HG02885 (cell line): ENCODE results near the gene PSMA1.
"Not testable (repeated sequence)": the region's sequence is repeated elsewhere in the genome, so short reads cannot be mapped to it uniquely, and the experiment has no call there.

Experiments
- ATAC-seq: cut with Tn5 transposase; IDR thresholded peaks from one replicate; pipeline ENCODE4 v1.9.1; 2021; ENCODE audit warnings: mild to moderate bottlenecking; ENCODE audit not compliant: unreplicated experiment, poor library complexity

The PSMA1 gene

DNA sequence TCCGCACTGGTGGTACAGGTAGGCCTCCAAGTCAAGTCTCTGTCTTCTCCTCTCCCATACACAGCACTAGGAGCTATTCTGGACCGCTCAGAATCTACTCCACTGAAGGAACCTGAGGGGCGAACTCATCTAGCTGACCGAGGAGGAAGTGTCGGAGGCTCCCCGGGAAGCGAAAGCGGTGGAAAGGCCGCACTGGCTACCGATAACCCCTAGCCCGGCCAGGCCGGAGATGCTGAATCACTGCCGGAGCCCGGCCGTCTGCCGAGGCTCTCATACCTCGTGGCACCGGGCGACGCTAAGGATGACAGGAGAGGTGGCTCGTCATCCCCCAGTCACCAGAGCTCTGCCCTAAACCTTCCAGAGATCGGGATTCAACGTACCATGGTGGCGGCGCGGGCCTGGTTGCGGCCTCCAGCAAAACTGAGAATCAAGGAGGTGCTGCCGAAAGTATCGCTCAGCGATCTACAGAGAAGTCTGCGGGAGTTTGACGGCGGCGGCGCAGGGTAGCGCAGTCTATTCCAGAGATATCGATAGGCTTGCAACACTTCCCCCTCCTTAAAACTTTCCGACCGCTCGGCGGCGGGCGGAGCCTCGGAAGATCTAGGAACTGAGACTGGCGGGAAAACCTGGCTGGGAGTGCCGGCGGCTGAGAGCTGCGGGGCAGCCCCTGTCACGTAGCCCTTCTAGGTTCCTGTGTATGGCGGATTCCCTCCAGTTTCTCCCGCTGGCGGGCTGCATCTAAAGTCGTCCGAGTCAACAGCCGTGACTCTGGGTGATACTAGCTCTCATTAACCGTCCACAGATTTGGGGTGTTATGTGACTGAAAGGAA, at the start of gene PSMA1:
Gene PSMA1 (minus strand): TSS at position 470 of the 830 bp plus-strand sequence. CDS start 87 bp downstream, at position 383.
- ATAC-seq = peak; percentile 92

DNA sequence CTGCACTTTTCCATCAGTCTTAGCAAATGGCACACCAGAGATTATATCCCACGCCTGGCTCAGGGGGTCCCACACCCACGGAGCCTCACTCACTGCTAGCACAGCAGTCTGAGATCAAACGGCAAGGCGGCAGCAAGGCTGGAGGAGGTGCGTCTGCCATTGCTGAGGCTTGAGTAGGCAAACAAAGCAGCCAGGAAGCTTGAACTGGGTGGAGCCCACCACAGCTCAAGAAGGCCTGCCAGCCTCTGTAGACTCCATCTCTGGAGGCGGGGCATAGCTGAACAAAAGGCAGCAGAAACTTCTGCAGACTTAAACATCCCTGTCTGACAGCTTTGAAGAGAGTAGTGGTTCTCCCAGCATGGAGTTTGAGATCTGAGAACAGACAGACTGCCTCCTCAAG, 49.3 kb upstream of the PSMA1 start:
- ATAC-seq = not testable (repeated sequence)

DNA sequence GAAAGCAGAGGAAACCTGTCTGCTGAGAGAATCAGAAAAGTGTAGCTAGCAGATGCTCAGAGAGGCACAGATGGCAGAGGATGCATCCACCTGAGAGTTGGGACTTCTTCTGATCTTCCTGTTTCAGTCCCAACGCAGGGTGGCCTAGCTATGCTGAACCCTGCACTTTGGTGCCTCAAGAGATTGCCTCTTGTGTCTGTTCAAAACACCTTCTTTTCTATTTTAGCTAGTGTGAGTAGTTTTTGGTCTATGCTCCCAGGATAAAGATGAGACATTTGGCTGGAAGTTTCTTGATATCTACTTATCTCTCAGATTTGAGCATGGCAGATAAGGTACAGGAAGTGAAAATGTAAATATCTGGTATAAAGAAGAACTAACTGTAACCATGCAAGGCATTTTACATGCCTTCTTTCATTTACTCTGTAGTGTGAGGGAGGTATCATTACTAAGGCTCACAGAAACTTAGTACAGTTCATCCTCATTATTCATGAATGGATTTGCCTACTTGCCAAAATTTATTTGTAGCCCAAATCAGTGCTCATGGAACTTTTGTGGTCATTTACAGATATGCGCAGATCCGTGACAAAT, 47.0 kb upstream of the PSMA1 start:
- no peak for ATAC-seq

DNA sequence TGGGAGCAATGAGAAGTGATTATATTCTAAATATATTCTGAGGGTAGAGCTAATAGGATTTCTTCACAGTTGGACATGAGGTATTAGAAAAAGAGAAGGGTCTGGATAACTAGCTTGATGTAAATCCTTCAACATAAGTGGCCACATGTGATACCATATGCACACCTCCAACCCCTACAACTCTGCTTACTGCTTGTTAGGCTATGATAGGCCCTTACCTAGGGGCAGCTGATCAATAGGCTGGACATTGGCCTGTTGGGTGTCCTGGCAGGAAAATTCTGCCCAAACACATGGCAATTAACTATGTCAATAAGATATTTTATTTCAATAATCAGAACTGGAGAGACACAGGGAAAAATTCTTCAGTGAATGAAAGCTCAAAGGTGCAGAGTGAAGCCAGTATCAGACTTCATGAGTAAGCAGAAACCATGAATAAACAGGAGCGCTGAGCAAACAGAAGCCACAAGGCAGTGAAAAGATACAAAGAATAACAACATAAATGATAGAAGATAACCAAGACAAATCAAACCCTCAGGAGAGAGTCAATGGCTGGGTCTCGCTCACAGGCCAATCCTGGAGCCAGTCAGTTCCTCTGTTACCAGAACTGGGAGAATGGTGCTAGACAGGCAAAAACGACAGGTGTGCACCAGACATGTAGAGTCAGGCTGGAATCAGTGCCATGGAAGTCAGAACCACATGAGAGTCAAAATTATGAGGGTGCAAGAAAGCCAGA, 46.3 kb upstream of the PSMA1 start:
- no peak for ATAC-seq

DNA sequence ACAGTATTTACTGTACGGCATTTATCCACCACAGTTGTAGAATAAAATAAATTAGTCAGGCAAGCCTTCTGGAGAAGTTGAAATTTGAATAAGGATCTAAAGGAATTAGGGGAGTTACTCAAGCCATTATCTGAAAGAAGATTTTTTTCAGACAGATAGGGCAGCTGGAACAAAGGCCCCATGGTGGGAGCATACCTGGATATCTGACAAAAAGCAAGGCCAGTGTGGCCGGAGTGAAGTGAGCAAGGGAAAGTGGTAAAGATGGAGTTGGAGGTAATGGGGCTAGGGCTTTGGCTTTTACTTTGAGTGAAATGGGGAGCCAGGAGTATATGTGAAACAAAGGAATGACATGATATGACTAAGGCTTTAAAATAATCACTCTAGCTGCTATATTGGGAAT, 45.7 kb upstream of the PSMA1 start:
- no peak for ATAC-seq

DNA sequence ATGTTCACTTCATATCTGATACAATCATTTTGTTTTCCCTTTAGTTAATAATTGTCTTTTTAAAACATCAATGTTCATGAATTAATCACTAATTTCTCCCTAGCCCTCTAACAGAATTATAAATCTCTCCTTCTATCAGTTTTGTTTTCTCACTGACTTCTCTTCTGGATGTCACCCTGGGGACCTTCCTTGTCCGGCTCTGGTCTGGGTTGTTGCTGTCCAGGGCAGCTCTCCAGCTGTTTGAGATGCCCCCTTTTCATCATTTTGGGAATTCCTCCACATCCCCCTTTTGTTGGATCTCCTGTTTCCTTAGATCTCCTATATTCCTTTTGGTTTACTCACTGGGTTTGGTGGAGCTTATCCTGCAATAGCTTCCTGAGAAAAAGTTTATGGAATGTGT, 35.6 kb upstream of the PSMA1 start:
- ATAC-seq = no peak

DNA sequence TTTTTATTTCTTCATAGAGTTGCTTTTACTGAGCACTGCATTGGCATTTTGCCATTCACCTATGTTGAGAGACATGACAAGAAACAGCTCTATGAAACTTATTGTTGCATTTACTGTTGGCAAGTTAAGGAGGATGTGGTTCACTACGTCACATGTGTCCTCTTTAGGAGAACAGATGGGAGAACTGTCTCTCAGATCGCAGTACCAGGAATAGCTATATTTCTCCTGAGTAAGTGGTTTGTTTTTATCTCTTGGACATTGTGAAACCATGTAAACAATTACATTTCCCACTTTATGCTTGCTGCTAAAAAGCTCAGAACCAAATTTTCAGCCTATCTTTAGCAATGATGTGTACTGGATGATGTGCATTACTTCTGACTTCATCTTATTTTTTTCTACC, 34.8 kb upstream of the PSMA1 start:
- ATAC-seq = peak; percentile 79

DNA sequence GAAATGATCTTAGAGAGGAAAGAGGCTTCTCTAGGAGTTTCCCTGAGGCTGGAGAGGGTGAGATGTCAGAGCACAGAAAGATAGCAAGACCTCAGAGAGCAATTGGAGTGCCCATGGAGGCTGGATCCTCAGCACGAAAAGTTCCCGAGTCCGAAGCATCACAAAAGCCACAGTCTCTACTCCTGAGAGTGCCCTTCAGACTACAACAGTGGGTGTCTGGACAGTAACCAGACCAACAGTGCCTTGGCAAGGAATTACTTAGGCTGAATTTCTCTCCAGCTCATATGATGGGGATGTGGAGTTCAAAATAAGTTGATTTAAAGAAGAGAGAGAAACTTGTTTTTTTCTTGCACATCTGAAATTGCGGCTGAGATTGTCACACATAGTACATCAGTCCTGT, 31.9 kb upstream of the PSMA1 start:
- ATAC-seq = no peak

DNA sequence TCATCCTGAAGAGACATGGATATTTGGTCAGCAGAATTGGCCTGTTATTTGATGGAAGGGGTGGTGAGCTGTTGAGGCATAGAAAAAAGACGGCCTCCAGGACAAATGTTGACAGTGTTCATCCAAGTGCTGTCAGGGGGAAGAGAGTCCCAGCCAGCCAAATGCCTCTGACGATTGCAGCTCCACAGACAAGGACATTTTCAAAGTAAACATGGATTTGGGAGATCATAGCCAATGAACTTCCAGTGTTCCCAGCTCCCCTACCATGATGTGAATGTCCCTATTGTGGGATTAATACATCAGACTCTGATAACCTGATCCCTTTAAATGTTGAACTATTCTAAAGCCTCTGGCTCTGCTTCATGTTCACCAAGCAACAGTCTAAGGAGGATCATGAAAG, 31.2 kb upstream of the PSMA1 start:
- ATAC-seq = no peak

DNA sequence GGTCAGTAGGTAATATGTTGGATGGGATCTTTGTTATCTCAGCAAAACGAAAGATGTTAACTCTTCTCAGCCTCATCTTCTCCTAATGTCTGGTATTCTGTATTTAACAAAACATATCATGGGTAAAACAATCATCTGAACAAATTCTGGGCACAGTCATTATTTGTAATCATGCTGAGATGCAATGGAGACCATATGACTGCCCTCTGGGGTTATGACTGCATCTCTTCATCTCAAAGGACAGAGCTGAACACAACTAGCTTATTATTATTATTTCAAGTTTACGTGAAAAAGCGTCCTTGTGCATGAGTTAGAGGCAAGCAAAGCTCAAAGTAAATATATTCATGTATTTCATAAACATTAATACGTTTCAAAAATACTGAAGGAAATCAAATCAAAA, 29.7 kb upstream of the PSMA1 start:
- no peak for ATAC-seq

DNA sequence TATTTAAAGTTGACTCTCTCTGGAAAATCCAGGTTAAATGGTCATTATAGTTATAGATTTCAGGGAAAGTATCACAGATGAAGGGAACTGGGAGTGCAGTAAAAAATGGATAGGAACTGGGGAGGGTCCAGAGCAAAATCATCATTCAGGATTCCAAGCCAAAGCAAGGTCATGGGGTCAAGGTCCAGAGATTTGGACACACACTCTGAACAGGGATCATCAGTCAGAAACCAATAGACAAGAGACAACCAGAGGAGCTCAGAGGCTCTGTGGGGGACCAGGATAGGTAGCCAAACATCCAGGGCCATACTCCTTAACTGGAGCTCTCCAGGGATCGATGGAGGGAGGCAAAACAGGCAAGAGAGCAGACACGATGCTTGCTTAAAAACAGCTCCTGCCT, 27.3 kb upstream of the PSMA1 start:
- no peak for ATAC-seq

DNA sequence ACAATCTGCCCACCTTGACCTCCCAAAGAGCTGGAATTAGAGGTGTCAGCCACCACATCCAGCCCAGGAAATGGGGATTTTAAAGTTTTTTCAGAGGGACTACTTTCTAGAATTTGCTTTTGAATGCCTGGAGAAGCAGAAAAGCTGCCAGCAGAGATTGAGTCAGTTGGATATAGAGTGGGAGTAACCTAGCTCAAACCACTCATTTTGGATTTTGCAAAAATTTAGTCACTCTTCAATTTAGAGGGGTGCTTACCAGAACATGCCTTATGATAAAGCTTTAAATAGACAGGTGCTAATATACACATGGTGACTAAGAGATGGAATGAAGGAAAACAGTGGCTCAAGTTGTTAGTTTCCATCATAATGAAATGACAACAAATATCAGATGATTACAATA, 26.5 kb upstream of the PSMA1 start:
- ATAC-seq = no peak

DNA sequence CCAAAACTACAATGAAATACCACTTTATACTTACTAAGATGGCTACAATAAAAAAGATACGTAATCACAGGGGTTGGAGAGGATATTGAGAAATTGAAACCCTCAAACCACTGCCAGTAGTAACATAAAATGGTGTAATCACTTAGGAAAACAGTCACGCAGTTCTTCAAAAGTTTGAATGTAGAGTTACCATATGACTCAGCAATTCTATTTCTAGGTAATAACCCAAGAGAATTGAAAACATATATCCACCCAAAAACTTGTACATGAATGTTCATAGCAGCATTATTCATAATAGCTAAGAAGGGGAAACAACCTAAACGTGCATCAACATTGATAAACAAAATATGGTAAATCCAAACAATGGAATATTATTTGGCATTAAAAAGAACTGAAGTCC, 24.4 kb upstream of the PSMA1 start:
- peak; percentile 87 for ATAC-seq

DNA sequence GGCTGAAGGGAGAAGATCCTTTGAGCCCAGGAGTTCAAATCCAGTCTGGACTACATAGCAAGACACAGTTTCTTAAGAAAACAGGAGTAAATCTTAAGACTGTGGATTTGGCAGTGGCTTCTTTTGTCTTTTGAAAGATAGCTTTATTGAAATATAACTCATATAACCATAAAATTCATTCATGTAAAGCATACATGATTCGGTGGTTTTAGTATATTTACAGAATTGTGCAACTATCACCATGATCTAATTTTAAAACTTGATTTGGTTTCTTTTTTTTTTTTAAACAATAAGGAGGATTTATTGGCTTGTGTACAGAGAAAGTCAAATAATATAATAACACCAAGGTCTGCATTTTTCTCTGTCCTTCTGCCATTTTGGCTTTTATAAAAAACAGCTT, 23.1 kb upstream of the PSMA1 start:
- ATAC-seq = no peak

DNA sequence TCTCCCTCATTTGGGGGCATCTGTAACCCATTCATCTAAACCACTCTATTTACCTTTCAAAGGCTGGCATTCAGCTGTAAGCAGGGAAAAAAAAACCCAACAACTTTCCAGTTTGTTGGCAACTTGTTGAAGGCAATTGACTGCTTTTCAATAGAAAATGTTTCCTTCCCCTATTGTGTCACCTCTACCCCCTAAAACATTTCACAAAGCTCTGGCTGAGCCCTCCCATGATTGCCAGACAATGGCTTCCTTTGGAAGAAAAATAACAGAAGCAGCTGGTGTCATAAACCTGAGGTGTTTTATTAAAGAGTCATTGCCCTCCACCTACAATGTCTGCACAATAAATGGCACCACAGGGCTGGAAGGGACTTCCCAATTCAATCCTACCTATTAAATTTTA, 22.1 kb upstream of the PSMA1 start:
- no peak for ATAC-seq

DNA sequence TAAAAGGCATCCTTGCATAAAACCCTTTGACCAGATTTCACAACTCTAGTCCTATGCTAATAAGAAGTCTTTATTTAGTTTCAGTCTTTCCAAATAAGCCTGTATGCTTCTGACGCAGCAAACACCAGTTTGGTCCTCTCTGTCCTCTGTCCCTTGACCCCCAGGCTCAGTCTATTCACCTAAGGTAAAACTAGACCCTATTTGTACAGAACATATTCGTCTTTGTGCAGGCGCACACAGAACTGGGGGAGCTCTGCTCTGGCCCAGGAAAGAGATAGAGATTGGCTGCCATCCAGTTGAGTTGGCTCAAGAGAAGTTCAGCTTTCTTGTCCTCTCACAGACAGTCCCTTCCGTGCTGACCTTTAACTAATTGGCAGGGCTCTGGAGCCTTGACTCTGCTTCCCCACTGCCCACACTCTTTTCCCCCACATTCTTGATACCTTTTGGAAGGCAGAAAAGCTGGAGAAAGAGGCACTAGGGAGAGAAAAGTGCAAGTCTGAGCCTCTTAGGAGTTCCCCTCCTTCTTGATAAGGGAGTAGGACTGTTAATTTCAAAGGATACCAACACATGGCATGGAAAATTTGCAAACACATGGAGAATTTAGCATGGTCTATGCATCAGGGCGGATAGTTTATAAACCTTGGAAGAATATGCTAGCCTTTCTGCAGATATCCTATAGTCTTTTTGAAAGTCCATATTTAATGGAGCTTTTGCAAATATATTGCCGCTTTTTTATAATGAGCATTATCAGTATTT, 21.2 kb upstream of the PSMA1 start:
- ATAC-seq = no peak

DNA sequence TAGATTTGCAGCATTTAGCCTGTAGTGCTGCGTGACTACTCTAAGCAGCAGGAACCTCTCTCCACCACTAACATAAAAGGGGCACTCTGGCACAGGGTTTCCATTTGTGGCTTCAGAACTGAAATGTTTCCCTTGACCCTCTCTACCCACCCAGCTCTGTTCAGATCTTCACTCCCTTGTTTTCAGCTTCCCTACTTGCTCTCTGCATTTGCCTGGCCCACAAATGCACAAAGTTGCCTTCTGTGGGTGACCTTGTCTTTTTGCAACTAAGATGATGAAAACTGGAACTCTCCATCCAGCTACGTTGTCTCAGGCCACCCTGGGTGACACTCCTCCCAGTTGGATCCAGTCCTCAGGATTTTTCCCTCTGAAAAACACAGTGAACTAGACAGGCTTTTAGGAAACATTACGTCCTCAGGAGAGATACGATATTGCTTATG, 19.8 kb upstream of the PSMA1 start:
- ATAC-seq = no peak

DNA sequence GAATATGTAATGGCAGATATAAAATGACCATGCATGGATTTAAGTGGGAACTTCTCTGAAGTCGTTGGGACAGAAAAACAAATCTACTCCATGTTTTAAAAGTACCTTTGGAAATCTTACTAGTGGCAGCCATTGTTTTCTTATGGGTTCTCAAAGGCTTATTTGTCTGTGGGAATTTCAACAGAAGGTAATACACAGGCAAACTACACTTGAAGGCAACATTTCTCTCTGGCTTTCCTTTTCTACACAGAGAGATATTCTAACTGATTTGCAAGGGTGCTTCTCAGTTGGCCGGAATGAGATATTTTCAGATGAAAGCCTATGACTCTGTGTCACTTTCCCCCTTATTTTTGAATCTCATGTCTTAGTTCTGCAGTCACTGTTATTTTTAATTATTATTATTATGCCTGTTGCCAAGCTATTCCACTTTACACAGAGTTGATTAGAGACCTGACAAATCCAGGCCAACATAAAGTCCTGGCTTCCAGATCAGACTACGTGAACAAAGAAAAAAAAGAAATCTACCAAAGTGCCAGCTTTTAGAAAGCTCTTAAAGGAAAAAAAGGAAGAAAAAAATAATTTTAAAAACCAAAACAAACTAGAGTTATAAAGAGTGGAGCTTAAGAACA, 18.9 kb upstream of the PSMA1 start:
- no peak for ATAC-seq

DNA sequence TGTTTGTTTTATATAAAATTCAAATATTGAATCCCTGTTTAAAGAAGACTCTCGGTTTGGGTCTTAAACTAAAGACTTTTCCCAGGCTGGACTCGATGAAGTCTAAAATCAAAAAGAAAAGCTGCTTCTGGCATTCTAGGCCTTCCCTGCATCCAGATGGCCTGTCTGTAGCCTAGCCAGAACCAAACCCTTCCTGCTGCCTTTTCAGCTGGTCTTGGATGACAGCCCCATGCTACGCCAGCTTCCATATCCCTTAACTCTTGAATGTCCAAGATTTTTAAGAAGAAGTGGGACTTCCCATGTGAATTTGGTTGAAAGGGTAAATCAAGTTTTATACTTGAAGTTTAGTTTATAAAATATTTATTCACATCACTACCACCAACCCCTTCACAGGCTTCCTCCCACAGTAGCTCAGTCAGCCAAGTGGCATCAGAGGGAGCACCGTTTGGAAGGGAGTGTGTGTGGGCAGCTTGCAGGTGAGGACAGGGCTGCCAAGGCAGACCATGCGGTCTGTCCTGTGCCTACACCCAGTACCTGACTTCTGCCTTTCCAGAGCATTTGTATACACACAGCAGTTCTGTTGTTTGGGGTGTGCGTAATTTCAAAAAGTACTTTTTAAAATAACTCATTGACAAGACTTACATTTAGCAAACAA, 18.2 kb upstream of the PSMA1 start:
- ATAC-seq = no peak

DNA sequence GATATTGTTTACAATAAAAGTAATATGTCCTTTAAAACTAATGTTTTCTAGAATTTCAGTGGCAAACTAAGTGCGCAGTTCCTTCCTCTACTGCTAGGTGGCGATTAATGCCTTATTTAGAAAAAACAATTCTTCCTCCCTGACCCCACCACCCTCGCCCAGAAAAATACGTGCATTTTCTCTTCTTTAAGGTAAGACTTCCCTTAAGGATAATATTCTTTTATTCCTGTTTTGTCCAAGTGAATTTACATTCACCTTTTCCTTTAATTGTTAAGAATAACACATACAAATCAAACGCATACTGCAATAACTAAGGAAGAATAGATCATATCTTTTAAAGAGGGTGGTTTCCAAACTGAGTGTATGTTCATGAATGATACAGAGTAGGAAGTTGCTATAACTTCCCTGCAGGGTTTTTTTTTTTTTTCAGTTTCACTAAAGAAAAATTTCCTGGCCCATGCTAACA, 17.0 kb upstream of the PSMA1 start:
- ATAC-seq = peak; percentile 81
